Dedifferentiated amniotic fluid mesenchymal stem cell (primary cell): ENCODE results near the gene FAM174B.

Experiments used
- DNase-seq: peaks from one replicate; pipeline ENCODE4 v3.0.0-alpha.2; 2016; ENCODE audit errors: extremely low spot score

FAM174B gene

DNA sequence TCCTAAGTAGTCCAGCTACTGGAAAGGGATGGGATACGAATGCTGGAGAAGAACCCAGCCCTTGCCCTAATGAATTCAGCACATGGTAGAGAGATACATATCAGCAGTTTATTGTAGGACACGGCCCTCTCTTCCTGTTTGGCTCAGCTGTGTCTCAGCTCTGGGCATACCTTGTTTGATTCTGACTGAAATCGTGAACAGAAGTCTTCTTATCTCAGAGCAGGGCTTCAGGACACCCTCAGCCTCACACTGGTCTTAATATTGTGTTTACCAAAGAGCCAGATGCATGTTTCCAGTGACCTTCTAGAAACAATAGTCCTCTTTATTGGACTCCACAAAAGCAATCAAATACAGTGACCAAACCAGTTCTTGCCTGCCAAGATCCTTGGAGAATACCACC lies 54.7 kb downstream of the FAM174B start:
- no peak for DNase-seq

GRCh38 chr15:92599394-92599970 lies 56.1 kb downstream of the FAM174B start:
- peak; percentile 71 for DNase-seq

DNA sequence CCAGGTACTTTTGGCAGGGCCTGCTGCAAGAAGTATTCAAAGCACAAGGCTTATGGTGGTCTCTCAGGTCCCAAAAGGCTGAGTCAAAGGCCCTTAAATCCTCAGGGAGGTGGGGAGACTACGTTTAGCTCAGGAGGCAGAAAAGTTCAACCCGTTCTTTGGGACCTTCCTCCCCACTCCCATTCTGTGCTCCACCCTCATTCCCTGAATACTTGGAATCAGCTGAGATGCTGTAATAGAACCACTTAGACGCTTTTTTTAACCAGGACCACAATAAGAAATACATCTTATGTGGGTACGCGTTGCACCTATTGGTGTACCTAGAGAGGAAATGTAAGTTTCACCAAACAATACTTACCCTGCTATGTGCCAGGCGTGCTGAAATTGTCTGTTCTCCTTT lies 58.0 kb downstream of the FAM174B start:
- DNase-seq, result no peak

DNA sequence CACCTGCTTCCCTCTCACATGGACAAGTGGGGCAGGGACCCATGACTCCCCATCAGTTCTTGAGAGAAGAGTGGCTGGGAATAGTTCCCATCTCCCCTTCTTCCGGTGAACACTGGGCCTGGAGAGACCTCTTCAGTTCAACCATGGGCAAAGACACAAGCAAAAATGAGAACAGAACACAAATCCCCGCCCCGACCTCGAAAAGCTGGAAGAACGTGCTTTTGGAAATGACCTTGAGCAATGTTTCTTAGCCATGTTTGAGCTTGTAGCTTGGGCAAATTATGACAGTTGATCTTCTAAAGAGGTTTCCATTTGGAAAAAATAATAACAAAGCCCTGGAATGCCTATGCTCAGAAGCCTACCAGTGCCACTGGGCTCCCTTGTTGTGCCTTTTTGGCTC lies 59.0 kb downstream of the FAM174B start:
- no peak for DNase-seq

GRCh38 chr15:92595506-92596381 lies 59.8 kb downstream of the FAM174B start:
- DNase-seq, result no peak

DNA sequence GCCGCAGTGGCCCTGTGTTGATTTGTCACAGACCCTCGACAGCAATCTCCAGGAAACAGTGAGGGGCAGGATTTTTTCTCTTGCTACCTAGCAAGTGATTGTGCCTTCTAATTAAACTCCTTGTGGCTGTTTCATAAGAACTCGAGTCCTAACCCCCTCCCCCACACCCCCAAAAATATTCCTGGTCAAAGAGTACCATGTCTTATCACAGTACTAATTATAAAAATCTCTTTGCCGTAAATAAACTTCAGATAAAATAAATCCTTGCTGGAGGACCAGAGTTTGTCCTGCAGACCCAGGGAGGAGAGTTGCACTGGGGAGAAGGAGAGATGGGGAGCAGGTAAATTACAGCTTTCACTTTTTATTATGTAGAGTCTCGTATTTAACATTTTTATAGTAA lies 64.3 kb downstream of the FAM174B start:
- no peak for DNase-seq

DNA sequence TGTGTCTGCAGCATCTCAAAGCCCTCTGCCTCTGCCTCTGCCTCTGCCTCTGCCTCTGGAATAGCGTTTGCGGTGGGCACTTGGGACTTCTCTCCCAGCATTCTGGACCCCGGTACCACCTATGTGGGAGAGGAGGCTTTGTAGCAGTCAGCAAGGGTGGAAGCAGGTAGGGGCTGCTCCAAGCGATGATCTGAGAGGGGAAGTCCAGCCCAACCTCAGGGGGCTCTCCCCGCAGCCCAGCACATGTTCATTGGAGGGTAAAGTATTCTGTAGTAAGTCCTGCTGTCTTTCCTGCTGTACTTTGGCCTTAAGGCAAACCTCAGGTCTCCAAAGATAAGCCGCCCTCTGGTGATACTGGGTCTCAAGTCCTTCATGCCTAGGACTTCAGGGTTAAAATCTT lies 68.6 kb downstream of the FAM174B start:
- DNase-seq, result no peak

DNA sequence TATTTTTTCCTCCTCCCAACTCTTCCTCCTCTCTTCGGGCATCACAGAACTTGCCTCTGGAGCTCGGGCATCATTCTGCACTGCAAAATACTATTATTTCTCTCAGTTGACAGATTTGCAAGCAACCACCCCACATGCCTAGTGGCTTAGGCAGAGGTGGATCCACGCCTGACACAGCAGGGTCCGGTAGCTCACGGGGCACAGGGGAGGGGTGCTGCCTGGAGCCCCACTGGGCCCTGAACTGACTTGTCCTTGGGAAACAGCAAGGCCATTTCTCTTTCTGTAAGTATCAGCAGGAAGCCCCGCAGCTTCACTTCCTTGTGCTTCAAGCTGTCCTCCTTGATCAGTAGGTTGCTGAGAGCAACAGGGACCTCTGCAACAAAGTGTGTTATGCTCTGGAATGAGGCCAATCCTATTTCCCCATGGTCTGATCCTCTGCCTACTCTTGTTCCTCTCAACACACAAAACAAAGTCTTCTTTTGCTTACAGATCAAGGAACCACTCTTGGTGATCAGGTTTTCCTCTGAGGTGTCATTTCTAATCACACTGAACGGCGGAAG lies 69.1 kb downstream of the FAM174B start:
- no peak for DNase-seq

- no peak for DNase-seq
Observed at GRCh38 chr15:92584105-92584504, 71.5 kb downstream of the FAM174B start.

DNA sequence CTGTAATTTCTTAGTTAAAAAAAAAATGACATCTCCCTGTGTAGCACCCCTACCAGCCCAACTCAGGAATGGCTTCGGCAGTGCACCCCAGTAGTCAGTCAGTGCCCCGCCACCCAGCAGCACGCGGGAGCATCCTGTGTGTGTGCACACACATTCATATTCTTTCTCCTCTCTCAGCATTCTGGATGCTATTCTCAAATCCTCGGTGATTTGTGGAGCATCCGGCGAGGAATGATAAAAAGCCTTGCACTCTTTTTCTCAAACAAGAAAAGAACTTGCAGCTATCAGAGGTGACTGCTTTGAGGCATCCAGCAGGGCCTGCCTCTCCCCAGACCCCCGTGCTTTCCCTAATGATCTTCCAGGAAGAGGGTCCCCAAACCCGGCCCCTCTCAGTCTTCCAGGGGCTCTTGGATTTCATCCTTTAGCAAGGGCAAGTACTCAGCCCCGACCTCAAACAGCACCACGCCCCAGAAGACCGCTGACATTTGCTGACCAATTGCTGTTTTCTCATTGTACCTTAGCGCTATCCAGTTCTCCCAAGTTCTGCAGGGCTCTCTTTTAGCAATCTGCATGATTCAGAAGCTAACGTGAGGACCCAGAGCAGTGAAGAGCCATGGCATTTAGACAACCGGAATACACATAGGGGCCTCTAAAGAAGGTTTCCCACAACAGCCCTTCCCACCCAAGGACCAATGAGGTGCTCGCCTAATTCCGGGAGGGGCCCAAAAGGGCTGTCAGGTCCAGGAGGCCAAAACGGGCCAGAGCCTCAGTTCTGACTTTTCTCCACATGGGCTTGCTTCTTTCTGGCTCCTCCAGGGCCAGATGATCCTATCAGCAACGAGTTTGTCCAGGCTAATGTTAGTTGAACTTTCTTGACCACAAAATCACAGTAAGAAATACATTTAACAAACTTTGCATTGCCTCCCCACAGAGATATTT lies 72.2 kb downstream of the FAM174B start:
- DNase-seq, result no peak

DNA sequence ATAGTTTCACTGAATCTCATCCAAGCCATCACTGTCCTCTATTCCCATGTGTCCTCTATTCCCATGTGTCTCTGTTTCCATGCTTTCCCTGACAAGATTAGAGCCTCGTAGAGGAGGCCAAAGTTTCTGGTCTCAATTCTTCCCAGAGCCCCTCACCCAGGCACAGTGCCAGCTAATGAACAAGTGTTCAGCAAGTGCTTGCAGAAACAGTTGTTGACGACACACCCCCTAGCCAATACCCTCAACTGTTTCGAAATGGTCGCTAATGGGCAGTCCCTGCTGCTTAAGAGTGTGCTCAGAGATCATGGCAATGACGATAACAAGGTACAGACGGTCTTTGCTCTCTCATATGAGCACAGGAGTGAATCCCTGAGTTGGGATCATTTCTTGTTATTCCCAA lies 73.4 kb downstream of the FAM174B start:
- DNase-seq, result no peak

- no peak for DNase-seq
Observed at GRCh38 chr15:92580933-92581445, 74.6 kb downstream of the FAM174B start.

DNA sequence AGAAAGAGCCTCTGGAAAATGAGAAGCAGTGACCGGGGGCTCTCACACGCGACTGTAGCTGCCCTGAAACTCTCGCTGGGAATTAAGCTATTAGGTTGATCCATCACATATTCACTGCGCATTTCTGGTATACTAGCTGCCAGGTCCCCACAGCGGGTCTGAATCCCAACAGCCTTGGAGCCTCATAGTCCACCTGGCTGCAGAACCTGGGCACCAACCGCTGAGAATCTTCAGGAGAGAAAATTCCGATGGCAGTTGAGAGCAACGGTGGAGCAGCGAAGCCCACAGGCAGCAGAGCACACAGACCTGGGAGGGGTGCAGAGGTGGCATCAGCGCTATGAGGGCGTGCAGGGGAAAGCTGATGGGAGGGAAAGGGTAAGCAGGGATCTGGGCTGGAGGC lies 75.1 kb downstream of the FAM174B start:
- no peak for DNase-seq

DNA sequence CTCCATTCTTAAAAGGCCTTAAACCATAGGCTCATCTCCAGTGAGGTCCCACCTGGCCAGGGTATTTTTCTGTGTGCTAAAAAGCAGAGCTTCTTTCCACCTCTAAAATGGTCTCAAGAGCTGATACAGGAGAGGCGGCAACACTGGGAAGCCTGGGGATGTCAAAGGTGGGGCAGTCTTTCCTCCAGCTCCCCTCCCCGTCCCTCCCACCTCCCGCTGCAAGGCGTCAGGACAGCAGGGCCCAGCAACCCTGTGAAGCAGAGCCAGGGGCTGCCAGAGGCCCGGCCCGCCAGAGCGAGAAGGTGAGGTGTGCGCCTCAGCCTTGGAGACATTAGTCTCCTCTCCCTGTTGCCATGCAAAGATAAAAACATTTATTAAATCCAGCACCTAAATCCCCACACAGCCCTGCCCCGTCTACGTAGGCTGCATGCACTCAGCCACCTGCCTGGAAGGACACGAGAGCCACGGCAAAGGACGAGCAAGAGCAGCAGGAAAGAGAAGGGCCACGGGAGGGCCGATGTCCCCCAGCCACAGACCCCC lies 75.6 kb downstream of the FAM174B start:
- no peak for DNase-seq

DNA sequence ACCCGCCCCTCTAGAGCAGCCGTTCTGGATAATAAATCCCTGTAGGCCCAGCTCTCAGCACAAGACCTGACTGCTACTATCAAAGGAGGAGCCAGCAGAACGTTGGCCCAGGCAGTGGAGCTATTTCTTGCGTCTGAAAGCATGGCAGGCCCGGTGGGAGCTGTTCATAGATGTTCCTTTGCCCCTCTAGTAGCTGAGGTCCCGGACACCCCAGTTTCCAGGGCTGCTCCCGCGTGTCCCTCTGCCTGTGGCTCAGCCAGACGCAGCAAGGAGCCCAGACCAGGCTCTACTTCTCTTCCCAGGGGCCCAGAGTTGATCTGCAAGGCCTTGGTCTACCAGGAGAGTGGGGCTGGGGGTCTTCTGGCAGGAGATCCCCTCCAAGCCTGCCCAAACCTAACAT lies 76.1 kb downstream of the FAM174B start:
- no peak for DNase-seq

DNA sequence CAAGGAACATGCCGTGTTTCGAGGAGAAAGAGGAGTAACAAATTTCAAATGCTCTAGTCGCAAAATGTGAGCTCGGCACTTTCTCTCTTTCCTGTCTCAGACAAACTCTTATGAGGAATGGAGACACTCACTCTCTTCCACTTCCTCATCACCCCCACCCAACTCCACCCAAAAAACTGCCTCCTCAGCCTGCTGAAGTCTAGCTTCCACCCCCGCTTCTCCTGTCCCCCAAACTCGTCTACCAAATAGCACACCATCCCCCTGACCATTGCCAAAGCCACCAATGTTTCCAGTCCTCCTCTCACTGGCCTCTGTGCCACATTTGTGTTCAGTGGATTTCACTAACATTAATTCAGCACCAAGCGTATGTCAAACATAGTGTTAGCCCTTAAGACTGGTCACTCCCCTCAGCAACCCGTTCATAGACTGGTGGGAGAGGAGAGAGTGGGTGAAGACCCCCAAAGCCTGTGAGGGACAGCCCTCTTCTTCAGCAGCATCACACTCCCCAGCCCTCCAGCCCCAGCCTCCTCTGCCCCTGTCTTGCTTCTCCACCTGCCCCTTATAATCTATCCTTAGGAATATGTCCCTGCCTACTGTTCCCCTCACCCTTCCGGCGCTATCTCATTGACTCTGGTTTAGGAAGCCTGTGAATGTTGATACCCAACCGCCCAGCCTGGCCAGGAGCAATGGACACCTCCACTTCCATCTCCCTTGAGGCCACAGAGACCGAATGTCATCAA lies 77.3 kb downstream of the FAM174B start:
- DNase-seq, result no peak

DNA sequence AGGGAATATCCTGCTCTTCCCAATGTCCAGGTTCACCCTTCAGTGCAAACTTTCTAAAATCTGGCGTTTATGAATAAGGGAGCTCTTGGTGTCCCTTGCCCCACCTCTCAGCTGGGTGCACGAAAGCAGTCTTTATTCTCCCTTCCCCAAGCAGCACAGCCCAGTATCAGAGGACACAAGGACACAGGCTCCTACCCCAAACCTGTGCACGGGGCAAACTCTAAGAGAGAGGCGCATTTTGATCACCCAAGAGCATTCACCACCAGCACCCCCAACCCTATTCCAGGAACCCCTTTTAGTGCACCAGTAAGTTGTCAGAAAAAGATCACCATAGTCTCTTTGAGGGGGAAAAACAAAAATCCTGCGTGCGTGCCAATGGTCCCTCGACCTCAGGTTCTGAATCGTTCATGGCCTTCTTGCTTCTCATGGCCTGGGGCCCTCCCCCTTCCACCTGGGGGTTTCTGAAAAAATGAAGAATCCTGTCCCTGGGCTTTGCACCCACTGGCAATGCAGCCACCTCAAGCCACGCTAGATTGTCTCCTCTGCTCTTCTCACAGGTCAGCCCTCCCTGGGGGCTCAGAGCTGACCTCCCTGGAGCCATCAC lies 78.9 kb downstream of the FAM174B start:
- no peak for DNase-seq

- DNase-seq, result no peak
Observed at GRCh38 chr15:92574566-92574965, 81.0 kb downstream of the FAM174B start.

GRCh38 chr15:92574161-92574560 lies 81.4 kb downstream of the FAM174B start:
- no peak for DNase-seq

- no peak for DNase-seq
Observed at GRCh38 chr15:92571824-92572223, 83.8 kb downstream of the FAM174B start.
